ENCODE results near the gene ROPN1B.
"Not testable (repeated sequence)": the region's sequence is repeated elsewhere in the genome, so short reads cannot be mapped to it uniquely, and the experiment has no call there.

GRCh38 chr3:125924276-125924675 is 44.7 kb upstream of the ROPN1B start:
- not testable (repeated sequence) for TF ChIP-seq CTCF, POLR2A, EP300 (IDR thresholded peaks at IDR 0.05)
